C1 segment of cervical spinal cord (tissue), 14 donors: Measurements from ENCODE around the gene PPARA.
A peak's percentile ranks its signal among the peaks of the same experiment; 100 is the strongest.

ENCODE experiments used
- DNase-seq, 14 donors: peaks; one replicate each; lab custom pipeline; 2025; lab: John Stamatoyannopoulos, UW

PPARA gene

DNA sequence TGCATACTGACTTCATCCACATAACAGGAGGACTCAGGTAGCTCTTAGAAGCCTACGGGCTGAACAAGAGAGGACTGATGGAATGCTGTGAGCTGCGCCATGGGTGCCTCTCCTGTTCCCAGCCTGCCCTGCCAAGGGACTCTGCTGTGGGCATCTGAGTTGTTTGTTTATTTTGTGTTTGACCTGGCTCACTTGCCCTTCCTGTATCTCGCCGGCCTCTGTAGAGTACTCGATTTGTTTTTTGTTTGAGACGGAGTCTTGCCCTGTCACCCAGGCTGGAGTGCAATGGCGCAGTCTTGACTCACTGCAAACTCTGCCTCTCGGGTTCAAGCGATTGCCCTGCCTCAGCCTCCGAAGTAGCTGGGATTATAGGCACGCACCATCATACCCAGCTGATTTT lies 119.2 kb downstream of the PPARA start:
- DNase-seq, result no peak

DNA sequence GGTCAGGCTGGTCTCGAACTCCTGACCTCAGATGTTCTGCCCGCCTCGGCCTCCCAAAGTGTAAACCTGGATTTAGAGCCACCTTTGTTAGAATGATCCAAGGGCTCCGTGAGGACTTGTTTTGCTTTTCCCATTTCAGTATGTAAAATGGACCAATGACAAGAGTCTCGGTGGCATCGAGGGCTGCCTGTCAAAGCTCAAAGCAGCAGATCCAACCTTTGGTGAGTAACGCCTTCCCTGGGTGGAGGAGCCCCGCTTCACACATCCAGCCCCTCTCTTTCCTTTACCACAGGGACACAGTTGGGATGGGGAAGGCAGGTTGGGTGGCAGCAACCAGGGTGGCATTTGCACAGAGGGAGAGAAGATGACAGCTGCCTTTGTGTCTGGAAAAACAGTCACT lies 121.9 kb downstream of the PPARA start:
- no peak for DNase-seq

GRCh38 chr22:46272762-46273431 lies 122.6 kb downstream of the PPARA start:
- DNase-seq, result no peak

DNA sequence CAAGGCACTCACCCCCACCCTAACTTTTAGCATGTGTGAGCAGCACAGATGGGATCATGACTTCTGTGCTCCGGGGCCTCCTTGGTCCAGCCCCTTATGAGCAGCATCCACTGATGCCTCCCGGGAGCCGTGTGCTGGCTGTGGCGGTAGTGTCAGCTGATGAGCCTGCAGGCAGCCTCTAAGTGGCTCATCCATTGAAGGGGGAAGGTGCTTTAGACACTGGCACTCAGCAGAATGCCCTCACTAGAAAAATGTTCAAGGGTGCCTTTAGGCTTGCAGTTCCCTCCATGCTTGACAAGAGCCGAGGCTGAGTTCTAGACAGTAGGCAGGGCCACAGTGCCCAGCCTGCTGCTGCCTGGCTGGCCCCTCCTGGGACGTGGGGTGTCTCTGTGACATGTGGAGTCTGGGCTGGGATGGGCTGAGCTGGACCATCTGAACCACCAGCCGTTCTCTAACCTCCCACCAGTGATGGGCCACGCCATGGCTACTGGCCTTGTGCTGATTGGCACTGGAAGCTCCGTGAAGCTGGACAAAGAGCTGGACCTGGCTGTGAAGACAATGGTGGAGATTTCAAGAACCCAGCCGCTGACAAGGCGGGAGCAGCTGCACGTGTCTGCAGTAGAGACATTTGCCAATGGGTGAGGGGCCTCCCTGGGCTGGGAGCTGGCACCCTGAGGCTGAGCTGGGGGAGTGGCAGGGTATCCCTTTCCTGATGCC lies 123.3 kb downstream of the PPARA start:
- DNase-seq, result no peak

GRCh38 chr22:46274381-46274780 lies 124.1 kb downstream of the PPARA start:
- no peak for DNase-seq

DNA sequence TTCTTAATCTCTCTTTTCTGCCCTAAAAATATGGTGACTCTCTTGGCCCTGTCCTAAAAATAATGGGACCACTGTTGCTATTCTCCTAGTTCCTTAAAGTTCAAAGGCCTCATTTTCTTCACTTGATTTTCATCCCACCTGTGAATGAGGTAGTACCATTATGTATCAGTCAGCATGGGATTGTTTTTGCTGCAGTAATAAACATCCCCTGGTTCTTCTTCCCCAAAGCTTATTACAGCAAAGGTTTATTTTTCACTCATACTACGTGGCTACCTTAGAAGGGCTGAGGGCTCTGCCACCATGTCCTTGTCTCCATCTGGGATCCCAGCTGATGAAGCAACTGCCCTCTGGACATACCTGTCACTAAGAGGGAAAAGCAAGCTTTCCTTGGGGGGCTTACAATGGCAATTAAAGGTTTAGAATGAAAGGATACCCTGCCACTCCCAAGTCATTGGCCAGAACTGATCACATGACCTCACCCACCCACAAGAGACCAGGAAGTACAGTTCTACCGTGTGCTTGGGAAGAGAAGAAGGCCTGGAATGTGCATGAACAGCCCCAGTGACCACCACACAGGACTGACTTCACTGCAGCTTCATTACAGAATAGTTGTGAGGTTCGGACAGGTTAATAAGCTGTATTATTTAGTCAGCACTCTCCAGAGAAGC lies 125.3 kb downstream of the PPARA start:
- no peak for DNase-seq

GRCh38 chr22:46276563-46276962 lies 126.2 kb downstream of the PPARA start:
- no peak for DNase-seq

DNA sequence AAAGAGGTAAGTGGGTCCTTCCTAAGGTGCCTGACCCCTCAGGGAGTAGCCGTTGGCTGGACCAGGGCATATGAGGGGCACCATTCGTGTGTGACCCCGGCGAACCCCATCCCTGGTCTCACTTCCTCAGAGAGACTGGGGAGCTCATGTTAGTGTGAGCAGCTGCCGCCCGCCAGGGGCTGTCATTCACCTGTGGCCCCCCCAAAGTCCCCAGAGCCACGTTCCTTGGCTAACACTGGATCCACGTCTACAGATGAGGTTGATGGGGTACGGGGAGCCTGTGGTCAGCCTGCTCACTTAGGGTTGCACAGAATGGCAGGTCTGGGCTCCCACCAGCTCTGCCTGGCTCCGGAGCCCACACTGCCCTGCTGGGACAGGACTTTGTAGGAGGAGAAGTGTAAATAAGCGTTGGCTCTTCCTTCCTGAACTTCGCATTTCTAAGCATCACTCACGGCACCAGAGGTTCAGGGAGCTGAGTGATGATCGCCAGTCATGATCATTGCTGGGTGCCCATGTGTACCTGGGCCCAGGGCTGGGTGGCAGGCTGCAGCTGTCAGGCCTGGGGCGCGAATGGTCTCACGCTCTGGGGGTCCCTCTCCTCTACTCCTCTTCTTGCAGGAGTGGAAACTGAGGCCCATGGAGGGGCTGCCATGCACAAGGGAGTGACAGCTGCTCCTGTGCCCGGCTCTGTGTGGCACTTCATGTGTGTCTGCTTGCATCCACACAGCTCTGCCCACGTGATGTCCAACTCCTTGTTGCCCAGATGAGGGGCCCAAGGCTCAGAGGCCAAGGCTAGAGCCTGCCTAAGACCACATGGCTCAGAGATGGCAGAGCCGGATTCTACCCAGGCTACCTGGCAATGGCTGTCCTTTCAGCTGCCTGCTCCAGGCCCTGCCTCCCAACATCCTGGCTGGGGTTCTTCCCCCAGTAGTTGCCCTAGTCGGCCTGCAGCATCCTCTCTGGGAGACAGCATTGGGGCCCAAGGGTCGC lies 128.6 kb downstream of the PPARA start:
- DNase-seq, result no peak

GRCh38 chr22:46280063-46280817 lies 129.9 kb downstream of the PPARA start:
- no peak for DNase-seq

GRCh38 chr22:46280999-46281623 lies 130.8 kb downstream of the PPARA start:
- DNase-seq, result peak in 8 of 14 donors; percentile 24 to 68 (median 44)

DNA sequence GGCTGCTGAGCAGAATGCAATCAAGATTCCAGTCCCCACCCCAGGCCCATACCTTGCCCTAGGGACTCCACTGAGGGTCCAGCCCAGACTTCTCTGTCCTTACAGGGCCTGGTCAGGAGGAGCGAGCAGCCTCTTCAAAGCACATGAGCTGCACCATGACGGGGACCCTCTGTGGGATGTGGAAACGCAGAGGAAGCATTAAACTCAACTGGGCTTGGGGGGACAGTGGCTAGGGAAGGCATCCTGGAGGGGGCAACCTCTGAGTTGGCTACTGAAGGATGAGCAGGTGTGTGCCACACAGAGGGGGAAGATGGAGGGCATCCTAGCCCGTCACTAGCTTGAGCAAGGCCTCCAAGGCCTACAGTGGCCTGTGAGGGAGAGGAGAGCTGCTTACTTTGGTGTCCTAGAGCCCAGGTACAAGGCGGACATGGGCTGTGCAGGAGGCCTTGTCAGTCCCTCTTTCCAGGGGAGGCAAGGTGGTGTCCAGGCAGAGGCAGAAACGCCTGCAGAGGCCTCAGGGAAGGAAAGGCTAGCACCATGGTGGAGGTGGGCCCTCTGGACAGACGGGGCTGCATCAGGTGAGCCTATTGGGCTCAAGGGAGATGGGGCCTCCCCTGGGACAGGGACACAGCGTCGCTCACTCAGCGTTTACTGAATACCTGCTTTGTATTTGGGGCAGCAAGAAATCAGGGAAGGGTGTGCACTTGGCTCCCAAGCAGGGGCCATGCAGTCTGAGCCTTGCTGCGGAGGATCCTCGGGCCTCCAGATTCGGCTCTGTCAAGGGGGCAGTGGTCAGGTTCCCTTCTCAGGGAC lies 131.7 kb downstream of the PPARA start:
- no peak for DNase-seq

DNA sequence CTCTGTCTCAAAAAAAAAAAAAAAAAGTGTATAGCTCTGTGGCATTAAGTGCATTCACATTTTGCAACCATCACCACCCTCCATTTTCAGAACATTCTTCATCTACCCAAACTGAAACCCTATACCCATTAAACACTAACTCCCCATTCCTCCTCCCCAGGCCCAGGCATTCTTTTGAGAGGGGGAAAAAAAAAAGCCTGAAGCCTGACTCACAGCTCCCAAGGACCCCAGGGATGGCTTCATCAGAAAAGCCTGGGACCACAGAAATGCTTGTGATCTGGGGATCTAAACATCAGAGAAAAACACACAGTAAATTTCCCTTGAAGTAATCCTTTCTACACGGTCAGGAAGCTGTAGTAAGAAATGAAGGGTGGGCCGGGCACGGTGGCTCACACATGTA lies 135.7 kb downstream of the PPARA start:
- DNase-seq, result no peak

DNA sequence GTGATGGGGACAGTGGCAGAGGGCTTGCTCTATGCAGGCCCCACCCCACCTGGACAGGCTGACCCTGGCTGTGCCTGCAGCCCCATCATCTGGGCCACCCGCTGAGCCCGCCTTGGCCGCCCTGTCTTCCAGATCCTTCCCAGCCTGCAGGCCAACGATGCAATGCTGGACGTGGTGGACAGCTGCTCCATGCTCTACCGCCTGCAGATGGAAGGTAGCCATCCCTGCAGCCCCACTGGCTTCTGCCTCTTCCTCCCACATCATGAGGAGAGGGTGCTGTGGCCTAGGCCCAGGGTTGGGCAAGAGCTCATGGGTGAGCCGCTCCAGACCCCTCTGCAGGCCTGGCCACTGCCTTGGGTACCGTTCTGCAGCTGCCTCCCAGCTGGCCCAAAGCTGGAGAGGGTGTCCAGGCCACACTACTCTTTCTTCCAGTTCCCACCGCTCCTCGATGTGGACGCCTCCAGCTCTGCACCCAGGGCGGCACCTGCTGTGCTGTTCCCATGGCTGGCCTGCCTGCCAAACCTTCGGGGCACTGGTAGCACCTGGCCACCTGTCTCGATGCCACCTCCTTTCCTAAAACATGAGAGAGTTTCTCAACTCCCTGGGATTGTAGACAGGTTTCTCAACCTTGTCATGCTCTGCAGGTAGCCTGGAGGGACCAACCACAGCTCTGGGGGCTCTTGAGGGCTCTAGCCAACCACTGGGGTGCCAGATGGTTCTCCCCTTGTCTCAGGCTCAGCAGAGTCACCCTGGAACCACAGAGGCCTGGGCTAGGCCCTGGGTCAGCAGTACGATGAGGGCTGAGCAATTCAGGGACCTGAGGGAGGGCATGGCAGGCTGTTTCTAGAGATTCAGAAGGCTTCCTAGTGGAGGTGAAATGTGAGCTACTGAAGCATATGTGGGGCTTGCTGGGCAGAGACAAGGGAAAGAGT lies 136.9 kb downstream of the PPARA start:
- no peak for DNase-seq

DNA sequence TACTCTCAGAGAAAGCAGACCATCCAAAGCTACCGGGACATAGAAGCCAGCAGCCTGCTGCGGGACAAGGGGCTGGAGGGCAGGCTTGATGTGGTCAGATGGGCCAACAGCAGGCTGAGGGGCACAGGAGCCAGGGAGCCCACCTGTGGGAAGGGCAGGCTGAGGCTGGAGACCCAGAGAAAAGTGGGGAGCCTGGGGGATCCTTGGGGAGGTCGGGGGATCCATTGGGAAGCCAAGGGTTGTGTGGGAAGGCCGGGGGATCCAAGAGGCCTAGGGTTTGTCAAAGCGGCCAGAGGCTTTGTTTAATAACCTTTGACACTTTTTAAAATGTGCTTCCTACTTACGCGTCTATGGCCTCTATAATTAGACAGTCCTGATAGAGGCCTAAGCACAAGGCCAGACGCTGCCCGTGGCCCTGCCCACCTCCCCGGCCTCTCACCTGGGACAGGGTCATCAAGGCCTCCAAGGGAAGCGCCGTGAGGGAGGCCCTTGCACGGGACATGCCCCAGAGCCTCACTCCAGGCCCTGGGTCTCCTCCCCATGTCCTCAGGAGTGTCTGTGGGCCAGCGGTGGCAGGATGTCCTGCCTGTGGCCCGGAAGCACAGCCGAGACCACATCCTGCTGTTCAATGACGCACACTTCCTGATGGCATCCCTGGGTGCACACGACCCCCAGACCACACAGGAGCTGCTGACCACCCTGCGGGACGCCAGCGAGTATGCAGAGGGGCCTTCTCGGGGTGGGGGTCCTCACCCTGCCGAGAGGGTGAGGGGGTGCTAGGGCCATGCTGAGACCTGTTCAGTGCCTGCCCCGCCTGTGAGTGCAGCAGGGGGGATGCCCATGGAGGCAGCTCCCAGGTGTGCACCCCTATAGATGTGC lies 137.8 kb downstream of the PPARA start:
- DNase-seq, result no peak

GRCh38 chr22:46288846-46289243 lies 138.5 kb downstream of the PPARA start:
- no peak for DNase-seq

- DNase-seq, result no peak
These were observed 139.0 kb downstream of the PPARA start for GRCh38 chr22:46289244-46289891.
